Muscle layer of colon (tissue), 2 donors: Measurements from ENCODE around the gene PRRT2.
"Not testable (repeated sequence)": the region's sequence is repeated elsewhere in the genome, so short reads cannot be mapped to it uniquely, and the experiment has no call there.

Source experiments
- H3K27ac ChIP-seq: one replicate; pipeline ENCODE4 v1.7.0; 2013; ENCODE audit warnings: low read depth, mild to moderate bottlenecking, low read length, moderate library complexity
- H3K27me3 ChIP-seq, 2 donors: one replicate each; pipeline ENCODE4 v1.7.0; 2013; ENCODE audit warnings: low read length in 2 of 2, mild to moderate bottlenecking in 2 of 2; ENCODE audit not compliant: insufficient read depth in 2 of 2, control insufficient read depth in 1 of 2
- H3K36me3 ChIP-seq: one replicate; pipeline ENCODE4 v1.7.0; 2013; ENCODE audit warnings: mild to moderate bottlenecking, low read length; ENCODE audit not compliant: insufficient read depth
- H3K4me1 ChIP-seq: one replicate; pipeline ENCODE4 v1.7.0; 2013; ENCODE audit warnings: mild to moderate bottlenecking, low read length; ENCODE audit not compliant: insufficient read depth
- H3K4me3 ChIP-seq, 2 donors: one replicate each; pipeline ENCODE4 v1.7.0; 2013; ENCODE audit warnings: low read length in 2 of 2, low read depth in 1 of 2, mild to moderate bottlenecking in 1 of 2, moderate library complexity in 1 of 2
- H3K9ac ChIP-seq: one replicate; pipeline ENCODE4 v1.7.0; 2013; ENCODE audit warnings: low read length
- H3K9me3 ChIP-seq: one replicate; pipeline ENCODE4 v1.7.0; 2013; ENCODE audit warnings: mild to moderate bottlenecking, low read length
- donor health status: abdominal sarcoma.
- donor health status: Adenocarcinoma of cecum.

PRRT2 gene

GRCh38 chr16:29777576-29778350 lies 34.2 kb upstream of the PRRT2 start, which contains the start of gene ZG16:
ZG16 (plus strand) TSS chr16:29778256; CDS start chr16:29779267, 1,011 bp downstream.
- no peaks in the 10 kb centered on the region for H3K27me3 ChIP-seq
- H3K4me1 ChIP-seq = no peaks in the 10 kb centered on the region
- H3K36me3 ChIP-seq = no peaks in the 10 kb centered on the region
- H3K9ac ChIP-seq = no peak within 1 kb of the TSS
- no peak within 1 kb of the TSS for H3K27ac ChIP-seq
- no peaks in the 10 kb centered on the region for H3K9me3 ChIP-seq
- H3K4me3 ChIP-seq = no peak within 1 kb of the TSS

DNA sequence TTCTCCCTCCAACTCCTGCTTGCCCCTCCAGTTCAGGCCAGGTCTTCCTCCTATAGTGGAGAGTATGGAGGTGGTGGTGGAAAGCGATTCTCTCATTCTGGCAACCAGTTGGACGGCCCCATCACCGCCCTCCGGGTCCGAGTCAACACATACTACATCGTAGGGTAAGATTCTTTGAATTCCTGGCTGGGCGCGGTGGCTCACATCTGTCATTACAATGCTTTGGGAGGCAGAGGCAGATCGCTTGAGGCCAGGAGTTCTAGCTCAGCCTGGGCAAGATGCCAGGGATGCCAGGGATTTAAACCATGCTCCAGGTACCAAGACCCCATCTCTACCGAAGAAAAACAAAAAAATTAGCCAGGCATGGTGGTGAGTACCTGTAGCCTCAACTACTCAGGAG lies 32.5 kb upstream of the PRRT2 start:
- Histone ChIP-seq H3K27ac (no peak overlapping the region), H3K9ac (no peak overlapping the region), H3K4me3 (no peak overlapping the region), H3K9me3 (no peaks in the 10 kb centered on the region), H3K4me1 (no peaks in the 10 kb centered on the region), H3K36me3 (no peaks in the 10 kb centered on the region), H3K27me3 (no peaks in the 10 kb centered on the region)

- not testable (repeated sequence) for H3K9me3 ChIP-seq, H3K4me3 ChIP-seq, H3K4me1 ChIP-seq, H3K27ac ChIP-seq, H3K9ac ChIP-seq, H3K36me3 ChIP-seq, H3K27me3 ChIP-seq
Measured at GRCh38 chr16:29783094-29783953, 28.7 kb upstream of the PRRT2 start.

GRCh38 chr16:29784157-29784556 lies 27.8 kb upstream of the PRRT2 start:
- Histone ChIP-seq H3K27me3 (no peaks in the 10 kb centered on the region), H3K4me3 (no peak overlapping the region), H3K27ac (no peak overlapping the region), H3K4me1 (peaks cover 6% of the 10 kb centered on the region), H3K9me3 (no peaks in the 10 kb centered on the region), H3K36me3 (no peaks in the 10 kb centered on the region), H3K9ac (no peak overlapping the region)

- Histone ChIP-seq H3K4me3 (peak overlapping the region in 1 of 2 donors; percentile 38), H3K9ac (no peak overlapping the region), H3K4me1 (peaks cover 6% of the 10 kb centered on the region), H3K27ac (no peak overlapping the region), H3K27me3 (no peaks in the 10 kb centered on the region), H3K9me3 (no peaks in the 10 kb centered on the region), H3K36me3 (no peaks in the 10 kb centered on the region)
Measured at GRCh38 chr16:29784901-29785500, 27.0 kb upstream of the PRRT2 start.

DNA sequence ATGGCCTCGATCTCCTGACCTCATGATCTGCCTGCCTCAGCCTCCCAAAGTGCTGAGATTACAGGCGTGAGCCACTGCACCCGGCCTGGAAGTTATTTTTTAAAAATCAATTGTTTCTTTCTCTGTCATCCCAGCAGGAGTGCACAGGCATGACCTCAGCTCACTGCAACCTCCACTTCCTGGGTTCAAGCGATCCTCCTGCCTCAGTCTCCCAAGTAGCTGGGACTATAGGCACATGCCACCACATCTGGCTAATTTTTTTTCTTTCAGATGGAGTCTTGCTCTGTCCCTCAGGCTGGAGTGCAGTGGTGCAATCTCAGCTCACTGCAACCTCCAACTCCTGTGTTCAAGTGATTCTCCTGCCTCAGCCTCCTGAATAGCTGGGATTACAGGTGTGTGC lies 24.8 kb upstream of the PRRT2 start:
- not testable (repeated sequence) for H3K27ac ChIP-seq, H3K36me3 ChIP-seq, H3K9me3 ChIP-seq, H3K27me3 ChIP-seq, H3K4me3 ChIP-seq, H3K9ac ChIP-seq
- peaks cover 16% of the 10 kb centered on the region for H3K4me1 ChIP-seq

- Histone ChIP-seq H3K27ac (peak overlapping the region; percentile 96), H3K36me3 (no peaks in the 10 kb centered on the region), H3K9me3 (no peaks in the 10 kb centered on the region), H3K9ac (peak overlapping the region; percentile 88), H3K4me1 (peaks cover 16% of the 10 kb centered on the region), H3K27me3 (no peaks in the 10 kb centered on the region), H3K4me3 (peak overlapping the region; percentile 51 to 93)
Measured at GRCh38 chr16:29789775-29790182, 22.2 kb upstream of the PRRT2 start.

GRCh38 chr16:29790183-29790948 lies 21.6 kb upstream of the PRRT2 start, which contains the start of gene KIF22:
KIF22 (plus strand) TSS chr16:29790751; CDS start chr16:29790760, 9 bp downstream.
- Histone ChIP-seq H3K9ac (peak within 1 kb of the TSS; percentile 88), H3K4me1 (peaks cover 13% of the 10 kb centered on the region), H3K36me3 (no peaks in the 10 kb centered on the region), H3K27ac (peak within 1 kb of the TSS; percentile 96), H3K27me3 (no peaks in the 10 kb centered on the region), H3K4me3 (peak within 1 kb of the TSS; percentile 93 to 94), H3K9me3 (no peaks in the 10 kb centered on the region)

DNA sequence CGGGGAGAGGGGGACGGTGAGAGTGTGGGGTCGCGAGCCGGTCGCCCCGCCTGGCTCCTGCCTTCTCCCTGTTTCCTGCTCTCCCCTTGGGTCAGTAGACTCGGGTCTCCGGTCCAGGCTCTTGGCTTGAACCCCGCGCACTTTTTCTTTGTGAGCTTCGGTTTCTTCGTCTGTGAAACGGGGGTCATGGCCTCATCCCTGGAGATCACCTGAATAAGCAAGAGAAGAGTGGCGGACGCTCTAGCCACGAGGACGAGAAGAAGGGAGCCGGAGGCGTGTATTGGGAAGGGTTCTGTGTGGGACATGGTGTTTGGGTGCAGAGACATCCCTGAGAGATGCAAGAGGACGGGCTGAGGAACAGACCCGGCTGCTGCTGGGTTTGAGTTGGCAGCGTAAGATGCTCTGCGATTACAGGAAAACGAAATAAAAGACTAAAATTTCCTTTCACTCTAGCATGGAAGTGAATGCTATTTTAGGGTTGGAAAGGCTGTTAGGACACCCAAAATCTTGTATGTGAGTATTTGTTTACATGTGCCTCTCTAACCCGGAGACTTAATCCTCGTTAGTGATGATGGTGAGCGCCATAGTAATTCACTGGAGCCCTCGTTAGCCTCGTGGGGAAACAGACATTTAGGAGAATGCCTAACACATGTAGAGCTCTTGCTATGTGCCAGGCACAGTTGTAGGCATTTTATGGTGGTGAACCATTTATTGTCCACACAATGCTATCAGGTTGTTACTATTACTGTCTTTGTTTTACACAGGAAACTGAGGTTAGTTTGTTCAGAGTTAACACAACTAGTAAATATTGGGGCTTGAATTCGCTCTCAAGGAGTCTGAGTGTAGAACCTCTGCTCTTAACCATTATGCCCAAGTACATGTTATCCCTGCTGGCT lies 20.8 kb upstream of the PRRT2 start:
- H3K27ac ChIP-seq = peak overlapping the region; percentile 47
- H3K36me3 ChIP-seq = no peaks in the 10 kb centered on the region
- peak overlapping the region; percentile 93 to 94 for H3K4me3 ChIP-seq
- peak overlapping the region; percentile 50 for H3K9ac ChIP-seq
- no peaks in the 10 kb centered on the region for H3K9me3 ChIP-seq
- no peaks in the 10 kb centered on the region for H3K27me3 ChIP-seq
- peaks cover 9% of the 10 kb centered on the region for H3K4me1 ChIP-seq
